ENCODE data around the gene APLP2.

DNA sequence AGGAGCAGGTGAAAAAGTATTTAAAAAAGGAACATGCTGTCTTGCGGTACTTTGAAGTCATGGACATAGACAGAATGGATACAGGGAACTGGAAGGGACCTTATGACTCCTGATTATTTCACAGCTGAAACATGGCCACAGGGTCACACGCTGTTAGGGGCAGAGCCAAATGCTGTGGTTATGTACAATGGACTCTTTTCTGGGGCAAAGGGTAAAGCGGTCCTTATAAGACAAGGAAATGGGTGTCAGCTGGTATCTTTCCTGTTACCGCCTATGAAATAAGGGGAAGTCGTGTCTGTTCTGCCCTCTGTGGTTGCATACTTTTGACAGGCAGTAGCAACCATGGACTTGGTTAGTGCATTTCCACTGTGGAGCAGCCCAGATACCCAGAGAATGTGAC, 77.1 kb downstream of the APLP2 start:
- TF ChIP-seq, protein P1, sequence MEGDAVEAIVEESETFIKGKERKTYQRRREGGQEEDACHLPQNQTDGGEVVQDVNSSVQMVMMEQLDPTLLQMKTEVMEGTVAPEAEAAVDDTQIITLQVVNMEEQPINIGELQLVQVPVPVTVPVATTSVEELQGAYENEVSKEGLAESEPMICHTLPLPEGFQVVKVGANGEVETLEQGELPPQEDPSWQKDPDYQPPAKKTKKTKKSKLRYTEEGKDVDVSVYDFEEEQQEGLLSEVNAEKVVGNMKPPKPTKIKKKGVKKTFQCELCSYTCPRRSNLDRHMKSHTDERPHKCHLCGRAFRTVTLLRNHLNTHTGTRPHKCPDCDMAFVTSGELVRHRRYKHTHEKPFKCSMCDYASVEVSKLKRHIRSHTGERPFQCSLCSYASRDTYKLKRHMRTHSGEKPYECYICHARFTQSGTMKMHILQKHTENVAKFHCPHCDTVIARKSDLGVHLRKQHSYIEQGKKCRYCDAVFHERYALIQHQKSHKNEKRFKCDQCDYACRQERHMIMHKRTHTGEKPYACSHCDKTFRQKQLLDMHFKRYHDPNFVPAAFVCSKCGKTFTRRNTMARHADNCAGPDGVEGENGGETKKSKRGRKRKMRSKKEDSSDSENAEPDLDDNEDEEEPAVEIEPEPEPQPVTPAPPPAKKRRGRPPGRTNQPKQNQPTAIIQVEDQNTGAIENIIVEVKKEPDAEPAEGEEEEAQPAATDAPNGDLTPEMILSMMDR (IDR thresholded peaks at IDR 0.05) = no peak
- TF ChIP-seq EP300 (IDR thresholded peaks at IDR 0.05) = no peak
- TF ChIP-seq POLR2A (IDR thresholded peaks at IDR 0.05) = no peak
